NCI-H2107 treated with DMSO at 0.1 percent for 48 hours (cell line): ENCODE measurements around the gene FSD1L.

ENCODE experiments used
- DNase-seq: peaks from one replicate; lab custom pipeline; 2025; ENCODE audit not compliant: unreplicated experiment; lab: John Stamatoyannopoulos, UW

FSD1L gene

GRCh38 chr9:105447814-105448812 lies at the start of gene FSD1L:
FSD1L (plus strand) TSS chr9:105448034; CDS start chr9:105448221, 187 bp downstream.
- DNase-seq, result peak; percentile 73

GRCh38 chr9:105399117-105399516 lies 48.7 kb upstream of the FSD1L start:
- no peak for DNase-seq

GRCh38 chr9:105401651-105402050 lies 46.2 kb upstream of the FSD1L start:
- DNase-seq, result no peak

GRCh38 chr9:105403552-105404248 lies 44.1 kb upstream of the FSD1L start:
- no peak for DNase-seq

GRCh38 chr9:105405514-105406131 lies 42.2 kb upstream of the FSD1L start:
- peak; percentile 93 for DNase-seq

GRCh38 chr9:105406369-105406768 lies 41.5 kb upstream of the FSD1L start:
- DNase-seq, result no peak

- DNase-seq, result peak; percentile 40
Observed at GRCh38 chr9:105413525-105413924, 34.3 kb upstream of the FSD1L start.

GRCh38 chr9:105414947-105415661 lies 32.7 kb upstream of the FSD1L start:
- DNase-seq, result peak; percentile 32

- no peak for DNase-seq
Observed at GRCh38 chr9:105415662-105415980, 32.2 kb upstream of the FSD1L start.

- DNase-seq, result no peak
Observed at GRCh38 chr9:105416840-105417239, 31.0 kb upstream of the FSD1L start.

- DNase-seq, result no peak
Observed at GRCh38 chr9:105418588-105419500, 29.0 kb upstream of the FSD1L start.

- DNase-seq, result no peak
Observed at GRCh38 chr9:105419816-105420597, 27.8 kb upstream of the FSD1L start.

GRCh38 chr9:105421154-105421553 lies 26.7 kb upstream of the FSD1L start:
- no peak for DNase-seq

- DNase-seq, result no peak
Observed at GRCh38 chr9:105421864-105422263, 26.0 kb upstream of the FSD1L start.

- DNase-seq, result no peak
Observed at GRCh38 chr9:105425816-105426433, 21.9 kb upstream of the FSD1L start.

GRCh38 chr9:105426657-105427056 lies 21.2 kb upstream of the FSD1L start:
- DNase-seq, result no peak

- DNase-seq, result no peak
Observed at GRCh38 chr9:105431424-105432246, 16.2 kb upstream of the FSD1L start.
